Upper lobe of left lung (tissue), 6 donors: ENCODE results near the gene PRND. TPM values are rescaled to one million over a fixed set of nuclear protein-coding genes. Genes with fewer than 3 reads are reported as not detected.
"Not testable (repeated sequence)": the region's sequence is repeated elsewhere in the genome, so short reads cannot be mapped to it uniquely, and the experiment has no call there.

Experiments used
- ATAC-seq, 2 donors: fragments of 200-7000 bp; cut with Tn5 transposase; one replicate each; pipeline ENCODE4 v1.9.1; 2022; ENCODE audit warnings: mild to moderate bottlenecking in 2 of 2, moderate library complexity in 2 of 2; ENCODE audit not compliant: low FRiP score in 2 of 2
- DNase-seq, 2 donors: peaks; one replicate each; pipeline ENCODE4 v3.0.0-alpha.2; 2019 to 2020
- H3K27ac ChIP-seq, 4 donors: fragments of 200-600 bp; sonication (generic); one replicate each; pipeline ENCODE4 v1.5.1; 2016 to 2019
- H3K27me3 ChIP-seq, 4 donors: fragments of 200-600 bp; sonication (generic); one replicate each; pipeline ENCODE4 v1.5.1; 2017 to 2019
- H3K36me3 ChIP-seq, 4 donors: fragments of 200-600 bp; sonication (generic); one replicate each; pipeline ENCODE4 v1.5.1; 2016 to 2019
- H3K4me1 ChIP-seq, 4 donors: fragments of 200-600 bp; sonication (generic); one replicate each; pipeline ENCODE4 v1.5.1; 2018 to 2019
- H3K4me3 ChIP-seq, 4 donors: fragments of 200-600 bp; sonication (generic); one replicate each; pipeline ENCODE4 v1.5.1; 2017 to 2019; ENCODE audit warnings: mild to moderate bottlenecking in 2 of 4, moderate library complexity in 1 of 4
- H3K9me3 ChIP-seq, 4 donors: fragments of 200-600 bp; sonication (generic); one replicate each; pipeline ENCODE4 v1.5.1; 2018 to 2019
- CTCF ChIP-seq, 6 experiments: fragments of 450-650 bp in 4 of 6; fragments of 200-600 bp in 2 of 6; sonication (generic) in 2 of 6; IDR thresholded peaks; one replicate each; pipeline ENCODE4 v1.5.1; 2016 to 2019; ENCODE audit warnings: antibody characterized with exemption in 6 of 6
- EP300 ChIP-seq, 4 donors: sonication (generic); formaldehyde crosslinking; IDR thresholded peaks; one replicate each; pipeline ENCODE4 v1.5.1; 2017; ENCODE audit warnings: antibody characterized with exemption in 4 of 4, control low read depth in 2 of 4
- POLR2A ChIP-seq, 4 donors: fragments of 450-650 bp; IDR thresholded peaks; one replicate each; pipeline ENCODE4 v1.5.1; 2016 to 2017; ENCODE audit warnings: antibody characterized with exemption in 4 of 4, mild to moderate bottlenecking in 2 of 4
- POLR2AphosphoS5 ChIP-seq, 2 donors: sonication (generic); formaldehyde crosslinking; IDR thresholded peaks; one replicate each; pipeline ENCODE4 v1.5.1; 2017; ENCODE audit warnings: antibody characterized with exemption in 2 of 2
- WGBS, 2 donors: methylation state at CpG; one replicate each; pipeline ENCODE4 v1.1.5; 2017 to 2018; 5-methylcytosine and 5-hydroxymethylcytosine counted together
- total RNA-seq, 6 donors: library from RNA; depleted of rRNA in 4 of 6; stranded (reverse); fragments of >200 nt in 4 of 6; gene quantifications; one replicate each; pipeline versions ENCODE4 v1.1.0 to v1.2.1, GENCODE V29; 2016 to 2021
- donor health status: DM: no; HTN: no; CAD: no; lungs with moderate emphysema.
- donor health status: DM: no; HTN: yes; CAD: no; lungs with severe emphysema.

PRND gene
- total RNA-seq, 6 donors from 2014 or later: 0.20 TPM; not detected in 5

- TF ChIP-seq POLR2A (IDR thresholded peaks at IDR 0.05): no peak
- no peak for TF ChIP-seq CTCF (IDR thresholded peaks at IDR 0.05)
- no peak for TF ChIP-seq EP300 (IDR thresholded peaks at IDR 0.05)
- TF ChIP-seq POLR2AphosphoS5 (IDR thresholded peaks at IDR 0.05): no peak
- no peaks in the 10 kb centered on the region for H3K36me3 ChIP-seq
- H3K4me1 ChIP-seq: no peaks in the 10 kb centered on the region
- no peaks in the 10 kb centered on the region for H3K27me3 ChIP-seq
- no peak overlapping the region for H3K4me3 ChIP-seq
- no peaks in the 10 kb centered on the region for H3K9me3 ChIP-seq
- ATAC-seq (no peak), DNase-seq (no peak)
- H3K27ac ChIP-seq: no peak overlapping the region
- 64 to 90% methylated on average over 3 to 4 of the region's 4 CpGs for WGBS, 2 donors
Measured at GRCh38 chr20:4750381-4750780, 28.7 kb downstream of the PRND start.

GRCh38 chr20:4759100-4759884 is 37.6 kb downstream of the PRND start:
- H3K4me3 ChIP-seq, H3K27ac ChIP-seq, H3K36me3 ChIP-seq, ATAC-seq, H3K9me3 ChIP-seq, H3K27me3 ChIP-seq, DNase-seq: not testable (repeated sequence)
- peaks cover 0 to 12% (median 9%) of the 10 kb centered on the region in 4 donors for H3K4me1 ChIP-seq
- WGBS, 2 donors: 75 to 83% methylated on average over 9 to 16 of the region's 16 CpGs

- no peak for DNase-seq
- no peak for TF ChIP-seq CTCF (IDR thresholded peaks at IDR 0.05)
- no peak for TF ChIP-seq POLR2AphosphoS5 (IDR thresholded peaks at IDR 0.05)
- no peak for TF ChIP-seq EP300 (IDR thresholded peaks at IDR 0.05)
- no peaks in the 10 kb centered on the region for H3K27me3 ChIP-seq
- H3K36me3 ChIP-seq: no peaks in the 10 kb centered on the region
- H3K4me1 ChIP-seq: peaks cover 0 to 12% (median 9%) of the 10 kb centered on the region in 4 donors
- WGBS, 2 donors: 93 to 94% methylated on average over 10 of the region's 10 CpGs
- no peak overlapping the region for H3K27ac ChIP-seq
- H3K4me3 ChIP-seq: no peak overlapping the region
- H3K9me3 ChIP-seq: no peaks in the 10 kb centered on the region
- no peak for ATAC-seq
Measured at GRCh38 chr20:4763261-4763660, 41.6 kb downstream of the PRND start.

GRCh38 chr20:4763723-4764510 is 42.2 kb downstream of the PRND start:
- TF ChIP-seq POLR2A (IDR thresholded peaks at IDR 0.05) (no peak), POLR2AphosphoS5 (IDR thresholded peaks at IDR 0.05) (no peak), CTCF (IDR thresholded peaks at IDR 0.05) (no peak), EP300 (IDR thresholded peaks at IDR 0.05) (no peak)
- no peak overlapping the region for H3K27ac ChIP-seq
- no peaks in the 10 kb centered on the region for H3K36me3 ChIP-seq
- no peak overlapping the region for H3K4me3 ChIP-seq
- no peak for DNase-seq
- peaks cover 0 to 12% (median 9%) of the 10 kb centered on the region in 4 donors for H3K4me1 ChIP-seq
- H3K27me3 ChIP-seq: no peaks in the 10 kb centered on the region
- H3K9me3 ChIP-seq: no peaks in the 10 kb centered on the region
- no peak for ATAC-seq
- 72 to 81% methylated on average over 3 of the region's 3 CpGs for WGBS, 2 donors

GRCh38 chr20:4764805-4765204 is 43.1 kb downstream of the PRND start:
- no peak for ATAC-seq
- Histone ChIP-seq H3K4me1 (peaks cover 0 to 12% (median 9%) of the 10 kb centered on the region in 4 donors), H3K4me3 (no peak overlapping the region), H3K36me3 (no peaks in the 10 kb centered on the region), H3K9me3 (no peaks in the 10 kb centered on the region), H3K27ac (no peak overlapping the region), H3K27me3 (no peaks in the 10 kb centered on the region)
- no peak for TF ChIP-seq EP300 (IDR thresholded peaks at IDR 0.05)
- no peak for TF ChIP-seq POLR2AphosphoS5 (IDR thresholded peaks at IDR 0.05)
- TF ChIP-seq CTCF (IDR thresholded peaks at IDR 0.05): no peak
- no peak for DNase-seq
- WGBS, 2 donors: 57 to 60% methylated on average over 1 of the region's 1 CpG
